SH-SY5Y (cell line): Measurements from ENCODE around the gene PCBP1.

Experiments
- GATA2 ChIP-seq: IDR thresholded peaks from 2 replicates; pipeline ENCODE4 v1.6.1; 2011; ENCODE audit warnings: mild to moderate bottlenecking, low read depth, low read length
- GATA3 ChIP-seq: IDR thresholded peaks from 2 replicates; pipeline ENCODE4 v1.6.1; 2011; ENCODE audit warnings: low read depth, mild to moderate bottlenecking, low read length, moderate library complexity

DNA sequence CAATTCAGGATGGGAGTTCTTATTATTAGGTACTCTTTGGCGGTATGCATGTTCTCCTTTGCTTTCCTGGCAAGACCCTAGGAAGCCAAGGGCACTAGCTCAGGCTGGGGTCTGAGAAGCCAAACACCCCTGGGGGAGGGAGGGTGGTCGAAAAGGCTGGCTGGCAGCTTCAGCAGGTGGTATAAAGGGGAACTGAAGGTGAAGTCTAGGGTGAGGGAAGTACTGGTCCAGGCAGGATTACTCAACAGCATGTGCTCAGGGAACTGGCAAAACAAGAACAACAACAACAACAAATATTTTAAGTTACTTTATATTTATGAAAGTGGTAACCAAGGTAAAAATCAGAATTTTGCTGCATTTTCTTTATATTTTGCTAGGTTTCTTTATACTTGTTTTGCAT lies 40.7 kb upstream of the PCBP1 start:
- TF ChIP-seq GATA3 (no peak), GATA2 (no peak)
